Stimulated activated CD4-positive, alpha-beta T cell treated with anti-CD3 and anti-CD28 coated beads, Interleukin-1b, Interleukin-23, amount 100 ng/mL, for 4 hours (primary cell): ENCODE data around the gene ZNF804B.
"Not testable (repeated sequence)": the region's sequence is repeated elsewhere in the genome, so short reads cannot be mapped to it uniquely, and the experiment has no call there.

Experiments used
- DNase-seq, 2 donors: peaks; one replicate each; pipeline ENCODE4 v3.0.0-alpha.2; 2020; ENCODE audit warnings: low read depth in 2 of 2

Gene ZNF804B

GRCh38 chr7:89085580-89085979, 326.1 kb downstream of the ZNF804B start:
- DNase-seq, result no peak

- DNase-seq, result no peak
These were observed 332.1 kb downstream of the ZNF804B start for GRCh38 chr7:89091550-89091949.

GRCh38 chr7:89094269-89094668, 334.8 kb downstream of the ZNF804B start:
- no peak for DNase-seq

GRCh38 chr7:89103564-89103963, 344.1 kb downstream of the ZNF804B start:
- DNase-seq, result no peak

GRCh38 chr7:89104748-89105685, 345.5 kb downstream of the ZNF804B start:
- no peak for DNase-seq

GRCh38 chr7:89123871-89124270, 364.4 kb downstream of the ZNF804B start:
- DNase-seq, result no peak

GRCh38 chr7:89129600-89130375, 370.3 kb downstream of the ZNF804B start:
- DNase-seq, result no peak

- DNase-seq, result no peak
These were observed 373.9 kb downstream of the ZNF804B start for GRCh38 chr7:89133357-89133756.

GRCh38 chr7:89133819-89134218, 374.3 kb downstream of the ZNF804B start:
- DNase-seq, result no peak

GRCh38 chr7:89145801-89146200, 386.3 kb downstream of the ZNF804B start:
- no peak for DNase-seq

- no peak for DNase-seq
These were observed 400.6 kb downstream of the ZNF804B start for GRCh38 chr7:89160107-89160506.

- DNase-seq, result no peak
These were observed 405.9 kb downstream of the ZNF804B start for GRCh38 chr7:89165421-89165820.

GRCh38 chr7:89170628-89171027, 411.1 kb downstream of the ZNF804B start:
- no peak for DNase-seq

- DNase-seq, result no peak
These were observed 422.6 kb downstream of the ZNF804B start for GRCh38 chr7:89182116-89182515.

GRCh38 chr7:89183712-89184111, 424.2 kb downstream of the ZNF804B start:
- no peak for DNase-seq

GRCh38 chr7:89200758-89201157, 441.3 kb downstream of the ZNF804B start:
- DNase-seq, result no peak

GRCh38 chr7:89223900-89224395, 464.4 kb downstream of the ZNF804B start:
- no peak for DNase-seq

GRCh38 chr7:89228688-89229171, 469.2 kb downstream of the ZNF804B start:
- not testable (repeated sequence) for DNase-seq

- DNase-seq, result no peak
These were observed 478.7 kb downstream of the ZNF804B start for GRCh38 chr7:89238156-89238555.

GRCh38 chr7:89246196-89246595, 486.7 kb downstream of the ZNF804B start:
- no peak for DNase-seq

GRCh38 chr7:89247207-89247606, 487.7 kb downstream of the ZNF804B start:
- DNase-seq, result no peak

GRCh38 chr7:89259085-89259484, 499.6 kb downstream of the ZNF804B start:
- no peak for DNase-seq
